Stimulated activated CD4-positive, alpha-beta T cell treated with anti-CD3 and anti-CD28 coated beads, Interleukin-15, amount 100 ng/mL, for 24 hours (primary cell): ENCODE data around the gene SPG7.
A peak's percentile ranks its signal among the peaks of the same experiment; 100 is the strongest.
"Not testable (repeated sequence)": the region's sequence is repeated elsewhere in the genome, so short reads cannot be mapped to it uniquely, and the experiment has no call there.

Source experiments
- DNase-seq: peaks from one replicate; pipeline ENCODE4 v3.0.0-alpha.2; 2020

Gene SPG7

DNA sequence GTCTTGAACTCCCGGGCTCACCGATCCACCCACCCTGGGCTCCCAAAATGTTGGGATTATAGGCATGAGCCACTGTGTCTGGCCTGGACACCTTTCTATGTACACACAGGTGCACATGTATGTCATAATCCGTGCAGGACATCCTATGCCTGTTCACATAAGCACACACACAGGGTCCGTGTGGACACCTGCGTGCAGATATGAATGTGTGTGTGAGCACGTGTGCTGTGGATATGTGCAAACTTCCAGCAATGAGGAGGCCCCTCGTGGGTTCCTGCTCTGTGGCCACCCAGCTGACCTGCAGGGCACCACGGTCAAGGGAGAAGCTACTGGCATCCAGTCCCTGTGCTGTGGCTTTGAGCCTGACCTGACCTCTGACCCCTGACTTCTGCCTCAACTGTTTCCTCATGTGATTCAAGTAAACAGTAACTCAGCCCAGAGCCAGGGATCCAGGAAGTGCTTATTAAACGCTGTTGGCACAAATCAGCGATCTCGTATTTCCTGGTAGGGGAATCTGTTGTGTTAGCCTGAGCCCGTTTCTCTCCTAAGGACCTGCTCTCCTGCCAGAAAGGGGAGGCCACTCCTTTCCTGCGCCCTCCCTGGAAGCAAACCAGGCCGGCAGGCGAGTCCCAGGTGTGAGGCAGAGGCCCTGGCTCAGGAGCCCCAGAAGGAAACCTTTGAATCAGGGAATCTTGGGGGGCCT is 73.8 kb downstream of the SPG7 start:
- DNase-seq: no peak

GRCh38 chr16:89582614-89583196 is 74.5 kb downstream of the SPG7 start:
- DNase-seq: no peak

GRCh38 chr16:89583197-89583894 is 75.1 kb downstream of the SPG7 start:
- DNase-seq: no peak

GRCh38 chr16:89583895-89584644 is 75.9 kb downstream of the SPG7 start:
- DNase-seq: no peak

GRCh38 chr16:89584768-89585549 is 76.8 kb downstream of the SPG7 start:
- no peak for DNase-seq

DNA sequence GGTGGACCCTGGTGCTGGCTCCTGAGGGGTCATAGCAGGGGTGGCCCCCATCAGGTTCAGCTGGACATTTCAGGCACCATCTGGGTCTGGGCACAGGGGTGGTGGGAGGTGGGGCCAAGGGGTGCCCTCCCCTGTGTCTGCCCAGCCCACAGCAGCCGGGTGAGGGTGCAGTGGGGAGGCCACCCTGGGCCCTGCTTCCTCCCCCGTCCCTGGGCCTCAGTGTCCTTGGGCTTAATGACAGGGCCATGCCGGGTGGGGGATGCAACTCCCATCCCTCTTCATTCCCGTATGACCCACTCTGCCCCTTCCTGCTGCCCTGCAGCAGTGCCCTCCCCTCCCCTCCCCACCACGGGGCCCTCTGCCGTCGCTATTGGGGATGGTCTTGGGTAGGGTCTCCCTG is 78.0 kb downstream of the SPG7 start:
- no peak for DNase-seq

GRCh38 chr16:89586853-89587252 is 78.7 kb downstream of the SPG7 start:
- no peak for DNase-seq

DNA sequence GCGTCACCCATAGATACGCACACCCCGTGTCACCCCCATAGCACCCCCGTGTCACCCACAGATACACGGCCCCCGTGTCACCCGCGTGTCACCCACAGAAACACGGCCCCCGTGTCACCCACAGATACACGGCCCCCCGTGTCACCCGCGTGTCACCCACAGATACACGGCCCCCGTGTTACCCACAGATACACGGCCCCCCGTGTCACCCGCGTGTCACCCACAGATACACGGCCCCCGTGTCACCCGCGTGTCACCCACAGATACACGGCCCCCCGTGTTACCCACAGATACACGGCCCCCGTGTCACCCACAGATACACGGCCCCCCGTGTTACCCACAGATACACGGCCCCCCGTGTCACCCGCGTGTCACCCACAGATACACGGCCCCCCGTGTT is 79.5 kb downstream of the SPG7 start:
- not testable (repeated sequence) for DNase-seq

DNA sequence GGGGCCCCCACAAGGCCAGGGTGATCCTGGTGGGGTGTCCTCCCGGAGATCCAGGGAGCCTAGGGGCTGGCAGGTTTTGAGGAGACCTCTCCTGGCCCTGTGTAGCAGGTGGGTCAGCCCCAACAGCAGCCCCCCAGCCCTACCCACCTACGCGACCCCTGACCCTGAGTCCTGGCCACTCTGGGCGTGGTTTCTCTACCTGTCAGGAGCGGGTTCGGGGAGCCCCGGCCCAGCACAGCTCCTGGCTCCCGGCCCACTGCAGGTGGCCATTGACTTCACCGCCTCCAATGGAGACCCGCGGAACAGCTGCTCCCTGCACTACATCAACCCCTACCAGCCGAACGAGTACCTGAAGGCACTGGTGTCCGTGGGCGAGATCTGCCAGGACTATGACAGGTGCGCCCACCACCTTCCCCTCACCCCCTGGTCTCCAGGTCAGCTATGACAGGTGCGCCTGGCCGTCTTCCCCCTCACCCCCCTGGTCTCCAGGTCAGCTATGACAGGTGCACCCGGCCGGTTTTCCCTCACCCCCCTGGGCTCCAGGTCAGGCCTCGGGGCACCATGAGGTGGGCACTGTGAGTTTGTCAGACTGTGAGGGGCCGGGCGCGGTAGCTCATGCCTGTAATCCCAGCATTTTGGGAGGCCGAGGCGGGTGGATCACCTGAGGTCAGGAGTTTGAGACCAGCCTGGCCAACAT is 80.4 kb downstream of the SPG7 start:
- no peak for DNase-seq

DNA sequence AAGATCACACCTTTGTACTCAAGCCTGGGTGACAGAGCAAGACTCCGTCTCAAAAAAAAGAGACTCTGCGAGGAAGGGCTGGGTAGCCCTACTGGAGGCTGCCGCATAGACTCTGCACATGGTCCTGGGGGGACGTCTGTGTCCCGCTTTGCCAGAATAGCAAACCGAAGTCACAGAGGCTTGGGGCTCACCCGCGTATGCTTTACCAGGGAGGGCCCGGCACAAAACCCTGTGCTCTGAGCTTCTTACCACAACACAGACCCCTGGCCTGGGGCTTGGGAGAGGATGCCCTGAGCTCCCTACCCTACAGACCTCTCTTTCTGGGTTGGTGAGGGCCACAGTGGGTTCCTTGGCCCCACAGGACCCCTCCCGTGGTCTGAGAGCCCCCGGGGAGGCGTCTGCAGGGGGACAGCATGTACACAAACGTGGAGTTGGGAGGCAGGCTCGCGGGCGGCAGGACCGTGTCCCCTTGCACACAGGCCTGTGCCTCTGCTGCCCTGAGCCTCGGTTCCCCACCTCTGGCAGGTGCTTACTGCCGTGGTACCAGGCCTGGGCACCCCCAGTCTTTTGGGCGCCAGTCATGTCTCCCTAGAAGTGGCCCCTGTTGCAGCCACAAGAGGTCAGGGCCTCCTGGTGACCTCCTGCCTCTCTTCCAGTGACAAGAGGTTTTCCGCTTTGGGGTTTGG is 81.2 kb downstream of the SPG7 start:
- DNase-seq: no peak

GRCh38 chr16:89593841-89594240 is 85.6 kb downstream of the SPG7 start:
- no peak for DNase-seq

DNA sequence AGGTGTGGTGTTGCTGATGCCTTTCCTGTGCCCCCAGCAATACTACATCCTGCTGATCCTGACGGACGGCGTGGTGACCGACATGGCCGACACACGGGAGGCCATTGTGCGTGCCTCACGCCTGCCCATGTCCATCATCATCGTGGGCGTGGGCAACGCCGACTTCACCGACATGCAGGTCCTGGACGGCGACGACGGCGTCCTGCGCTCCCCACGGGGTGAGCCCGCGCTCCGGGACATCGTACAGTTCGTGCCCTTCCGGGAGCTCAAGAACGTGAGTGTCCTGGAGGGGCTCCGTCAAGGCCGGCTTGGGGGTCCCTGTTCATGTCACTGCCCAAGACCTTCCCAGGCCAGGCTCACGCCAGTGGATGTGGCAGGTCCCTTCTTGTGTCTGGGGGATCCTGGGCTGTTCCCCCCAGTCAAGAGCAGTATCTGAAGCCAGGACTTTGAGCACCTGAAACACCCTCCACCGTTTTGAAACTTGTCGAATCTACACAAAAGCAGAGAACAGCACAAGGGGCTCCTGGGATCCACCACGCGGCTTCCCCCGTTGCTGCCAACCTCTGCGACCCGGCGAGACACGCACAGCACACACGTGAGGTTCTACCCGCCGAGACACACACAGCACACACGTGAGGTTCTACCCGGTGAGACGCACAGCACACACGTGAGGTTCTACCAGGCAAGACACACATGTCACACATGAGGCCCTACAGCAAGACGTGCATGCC is 87.3 kb downstream of the SPG7 start:
- DNase-seq: no peak

- DNase-seq: no peak
These were observed 88.0 kb downstream of the SPG7 start for GRCh38 chr16:89596061-89596689.

DNA sequence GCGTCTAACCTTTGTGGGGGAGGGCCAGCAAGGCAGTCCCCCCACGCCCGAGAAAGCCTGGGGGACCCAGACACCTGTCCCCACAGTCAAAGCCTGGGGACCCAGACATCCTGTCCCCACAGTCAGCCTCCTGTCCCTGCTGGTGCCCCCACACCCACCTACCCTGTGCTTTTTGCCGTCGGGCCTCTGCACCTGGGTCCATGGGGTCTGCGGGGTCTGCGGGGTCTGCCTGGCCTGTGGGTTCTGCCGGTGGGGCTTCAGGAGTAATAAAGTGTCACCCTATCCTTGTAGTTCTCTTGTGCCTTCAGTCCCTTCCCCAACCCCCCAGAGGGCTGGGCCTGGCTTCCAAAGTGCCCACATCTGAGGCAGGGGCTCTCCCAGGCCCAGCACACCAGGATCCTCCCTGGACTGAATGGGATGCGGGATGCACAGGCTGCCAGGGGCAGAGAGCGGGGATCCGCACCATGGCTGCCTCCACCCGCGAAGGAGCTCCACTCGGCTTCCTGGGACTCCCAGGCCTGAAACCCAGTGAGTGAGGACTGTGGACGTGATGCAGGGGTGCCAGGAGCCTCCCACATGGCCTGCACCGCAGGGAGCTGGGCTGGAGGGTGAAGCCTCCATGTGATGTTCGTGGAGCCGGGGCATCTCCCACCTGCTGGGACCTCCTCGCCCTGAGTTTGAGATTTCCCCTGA is 88.9 kb downstream of the SPG7 start:
- DNase-seq: no peak

DNA sequence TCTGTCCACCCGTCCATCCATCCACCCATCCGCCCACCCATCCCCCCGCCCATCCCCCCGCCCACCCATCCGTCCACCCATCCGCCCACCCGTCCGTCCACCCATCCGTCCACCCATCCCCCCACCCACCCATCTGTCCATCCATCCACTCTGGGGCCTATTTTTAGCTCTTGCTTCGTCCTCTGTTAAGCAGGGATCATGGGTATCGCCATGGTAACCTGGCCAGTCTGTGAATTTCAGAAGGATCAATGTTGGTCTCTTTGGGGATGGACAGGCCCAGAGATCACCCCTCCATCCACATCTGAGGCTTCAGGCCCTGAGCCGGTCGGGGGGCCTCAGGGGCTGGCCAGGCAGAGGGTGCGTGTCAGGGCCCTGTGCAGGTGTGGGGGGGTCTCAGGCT is 90.0 kb downstream of the SPG7 start:
- peak; percentile 29 for DNase-seq

- peak; percentile 47 for DNase-seq
These were observed 91.3 kb downstream of the SPG7 start for GRCh38 chr16:89599451-89599858.

DNA sequence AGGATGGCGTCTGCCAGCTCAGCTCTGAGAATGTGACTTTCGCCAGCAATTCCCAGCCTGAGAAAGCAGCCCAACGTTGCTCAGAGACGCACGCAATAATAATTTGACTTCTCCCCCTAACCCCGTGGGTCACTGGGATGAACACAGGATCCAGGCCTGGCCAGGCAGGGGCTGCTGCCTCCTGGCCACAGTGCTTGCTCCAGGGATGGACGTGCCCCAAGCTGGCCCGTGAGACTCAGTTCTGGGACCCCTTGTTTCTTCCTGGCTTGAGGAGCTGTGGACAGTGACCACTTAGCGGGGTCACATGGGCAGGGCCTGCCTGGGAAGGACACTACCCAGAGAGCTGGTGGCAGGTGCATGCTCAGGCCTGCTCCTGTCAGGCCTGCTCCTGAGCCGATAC is 91.7 kb downstream of the SPG7 start:
- no peak for DNase-seq

DNA sequence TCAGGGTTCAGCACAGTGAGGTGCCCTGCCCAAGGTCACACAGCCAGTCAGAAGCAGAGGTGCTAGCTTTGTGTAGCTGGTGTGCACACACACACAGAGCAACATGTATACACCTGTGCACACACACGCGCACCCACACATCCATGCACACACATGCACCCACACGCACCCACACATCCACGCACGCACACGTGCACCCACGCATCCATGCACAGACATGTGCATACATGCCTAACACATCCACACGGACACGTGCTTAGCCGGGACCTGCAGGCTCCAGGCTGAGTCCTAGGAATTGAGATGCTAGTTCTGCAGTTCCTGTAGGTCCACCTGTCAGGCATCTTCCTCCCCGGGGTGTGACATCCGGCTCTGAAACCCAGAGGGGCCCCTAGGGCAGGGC is 92.2 kb downstream of the SPG7 start:
- DNase-seq: no peak

DNA sequence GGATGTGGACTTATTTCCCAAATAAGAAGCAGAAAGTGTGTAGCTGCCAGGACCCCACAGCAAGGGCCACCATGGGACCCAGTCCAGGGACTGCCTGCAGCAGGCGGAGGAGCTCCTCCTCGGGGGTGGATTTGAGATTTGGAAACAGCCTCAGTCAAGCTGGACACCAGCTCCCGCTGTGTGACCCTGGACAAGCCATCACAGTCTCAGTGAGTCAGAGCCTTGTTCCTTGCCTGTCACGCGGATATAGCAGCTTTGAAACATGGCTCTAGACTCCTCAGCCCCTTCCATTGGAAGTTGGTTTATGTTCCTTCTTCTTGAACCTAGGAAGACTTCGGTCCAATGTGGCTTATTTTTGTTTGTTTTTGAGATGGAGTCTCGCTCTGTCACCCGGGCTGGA is 92.8 kb downstream of the SPG7 start:
- DNase-seq: no peak

GRCh38 chr16:89601906-89602272 is 93.7 kb downstream of the SPG7 start:
- DNase-seq: no peak
